ENCODE results near the gene CCDC192.
"Not testable (repeated sequence)": the region's sequence is repeated elsewhere in the genome, so short reads cannot be mapped to it uniquely, and the experiment has no call there.

CCDC192 gene

DNA sequence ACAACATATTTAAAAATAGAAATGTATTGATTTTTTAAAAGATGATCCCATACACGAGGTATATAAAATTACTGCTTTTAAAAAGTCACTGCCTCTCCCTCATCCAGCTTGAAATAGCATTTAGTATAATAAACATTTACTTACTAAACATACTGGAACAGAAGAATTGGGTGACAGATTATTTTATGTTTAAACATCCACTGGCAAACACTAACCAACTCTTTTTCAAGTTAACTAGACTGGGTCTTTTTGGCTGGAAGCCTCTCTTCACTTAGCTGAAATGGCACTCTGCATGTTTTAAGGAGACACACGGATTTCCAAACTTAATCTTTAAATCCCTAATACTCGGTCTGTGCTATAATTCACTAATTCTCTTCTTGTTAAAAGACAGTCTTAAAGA is 35.3 kb upstream of the CCDC192 start:
- TF ChIP-seq TSHZ2 (CRISPR knock-in tag; IDR thresholded peaks at IDR 0.05): no peak
- no peak for TF ChIP-seq CSRNP3 (CRISPR knock-in tag; IDR thresholded peaks at IDR 0.05)
- TF ChIP-seq GLIS3 (CRISPR knock-in tag; IDR thresholded peaks at IDR 0.05): no peak
- no peak for ATAC-seq

DNA sequence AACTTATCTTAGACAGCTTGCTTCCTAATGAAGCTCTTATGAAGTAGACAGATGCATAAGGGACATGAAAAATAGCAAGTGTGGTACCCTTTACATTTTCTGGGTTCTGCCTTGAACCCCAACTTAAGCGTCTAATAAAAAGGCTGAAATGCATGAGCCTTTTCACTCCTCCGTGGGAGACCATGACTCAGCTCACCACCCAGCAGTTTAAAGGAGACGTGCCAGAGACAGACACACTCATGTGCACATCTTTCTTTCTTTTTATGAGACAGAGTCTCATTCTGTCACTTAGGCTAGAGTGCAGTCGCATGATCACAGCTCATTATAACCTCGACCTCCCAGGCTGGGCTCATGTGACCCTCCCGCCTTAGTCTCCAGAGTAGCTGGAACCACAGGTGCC is 32.0 kb upstream of the CCDC192 start:
- ATAC-seq: no peak
- TF ChIP-seq ZC3H10 (CRISPR knock-in tag; IDR thresholded peaks at IDR 0.05): no peak
- TF ChIP-seq ZNF8 (CRISPR knock-in tag; IDR thresholded peaks at IDR 0.05): no peak
- no peak for TF ChIP-seq ZNF565 (CRISPR knock-in tag; conservative IDR thresholded peaks at IDR 0.05; ENCODE audit: low read depth)
- TF ChIP-seq CSRNP3 (CRISPR knock-in tag; IDR thresholded peaks at IDR 0.05): no peak
- TF ChIP-seq, protein P1, sequence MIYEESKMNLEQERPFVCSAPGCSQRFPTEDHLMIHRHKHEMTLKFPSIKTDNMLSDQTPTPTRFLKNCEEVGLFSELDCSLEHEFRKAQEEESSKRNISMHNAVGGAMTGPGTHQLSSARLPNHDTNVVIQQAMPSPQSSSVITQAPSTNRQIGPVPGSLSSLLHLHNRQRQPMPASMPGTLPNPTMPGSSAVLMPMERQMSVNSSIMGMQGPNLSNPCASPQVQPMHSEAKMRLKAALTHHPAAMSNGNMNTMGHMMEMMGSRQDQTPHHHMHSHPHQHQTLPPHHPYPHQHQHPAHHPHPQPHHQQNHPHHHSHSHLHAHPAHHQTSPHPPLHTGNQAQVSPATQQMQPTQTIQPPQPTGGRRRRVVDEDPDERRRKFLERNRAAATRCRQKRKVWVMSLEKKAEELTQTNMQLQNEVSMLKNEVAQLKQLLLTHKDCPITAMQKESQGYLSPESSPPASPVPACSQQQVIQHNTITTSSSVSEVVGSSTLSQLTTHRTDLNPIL (CRISPR knock-in tag; IDR thresholded peaks at IDR 0.05; ENCODE audit: low read depth): no peak
- TF ChIP-seq CSDC2 (CRISPR knock-in tag; IDR thresholded peaks at IDR 0.05): no peak
- TF ChIP-seq ARNTL (CRISPR knock-in tag; IDR thresholded peaks at IDR 0.05; ENCODE audit: borderline replicate concordance, low read depth): no peak
- TF ChIP-seq OSR1 (CRISPR knock-in tag; IDR thresholded peaks at IDR 0.05): no peak
- no peak for TF ChIP-seq ESRRG (CRISPR knock-in tag; IDR thresholded peaks at IDR 0.05)
- TF ChIP-seq POU6F1 (CRISPR knock-in tag; IDR thresholded peaks at IDR 0.05; ENCODE audit: borderline replicate concordance, low read depth): no peak
- TF ChIP-seq ISL1 (CRISPR knock-in tag; IDR thresholded peaks at IDR 0.05): no peak
- TF ChIP-seq ZFP30 (CRISPR knock-in tag; IDR thresholded peaks at IDR 0.05): no peak
- no peak for TF ChIP-seq RARB (CRISPR knock-in tag; IDR thresholded peaks at IDR 0.05)
- no peak for TF ChIP-seq TCF4 (CRISPR knock-in tag; IDR thresholded peaks at IDR 0.05; ENCODE audit: borderline replicate concordance)
- no peak for TF ChIP-seq TOX (CRISPR knock-in tag; IDR thresholded peaks at IDR 0.05; ENCODE audit: borderline replicate concordance)
- TF ChIP-seq ZFP3 (CRISPR knock-in tag; IDR thresholded peaks at IDR 0.05): no peak

DNA sequence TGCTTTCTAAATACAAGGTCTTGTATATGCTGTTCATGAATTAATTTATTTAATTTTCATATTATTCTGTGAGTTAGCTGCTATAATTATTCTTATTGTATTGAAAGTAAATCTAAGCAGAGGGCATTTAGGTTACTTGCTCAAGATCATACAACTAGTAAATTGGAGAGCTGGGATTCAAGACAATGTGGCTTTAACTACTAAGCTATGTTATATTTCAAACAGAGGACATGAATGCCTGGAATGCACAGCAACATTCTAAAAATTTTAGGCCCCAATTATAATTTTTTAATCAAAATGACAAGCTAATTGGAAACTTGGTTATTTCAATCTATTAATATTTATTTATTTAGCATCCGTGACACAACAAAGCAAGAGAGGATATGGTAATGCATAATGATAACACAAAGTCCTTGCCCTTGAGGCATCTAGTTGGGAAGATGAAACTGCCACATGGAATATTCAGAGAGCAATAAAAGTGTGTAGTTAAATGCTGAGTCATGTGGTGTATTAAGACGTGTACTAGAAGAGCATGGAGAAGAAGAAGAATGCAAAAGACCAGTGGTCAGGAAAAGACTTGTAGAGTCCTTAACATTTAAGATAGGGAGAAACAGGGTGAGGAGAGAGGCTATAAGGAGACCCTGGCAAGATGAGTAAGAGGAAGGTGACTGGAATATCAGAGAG is 29.9 kb upstream of the CCDC192 start:
- TF ChIP-seq, protein P1 (CRISPR knock-in tag; IDR thresholded peaks at IDR 0.05; ENCODE audit: low read depth): no peak
- TF ChIP-seq ZFP30 (CRISPR knock-in tag; IDR thresholded peaks at IDR 0.05): no peak
- no peak for TF ChIP-seq CSDC2 (CRISPR knock-in tag; IDR thresholded peaks at IDR 0.05)
- no peak for TF ChIP-seq TOX (CRISPR knock-in tag; IDR thresholded peaks at IDR 0.05; ENCODE audit: borderline replicate concordance)
- no peak for TF ChIP-seq ZC3H10 (CRISPR knock-in tag; IDR thresholded peaks at IDR 0.05)
- no peak for TF ChIP-seq ZNF565 (CRISPR knock-in tag; conservative IDR thresholded peaks at IDR 0.05; ENCODE audit: low read depth)
- TF ChIP-seq POU6F1 (CRISPR knock-in tag; IDR thresholded peaks at IDR 0.05; ENCODE audit: borderline replicate concordance, low read depth): no peak
- TF ChIP-seq ZFP3 (CRISPR knock-in tag; IDR thresholded peaks at IDR 0.05): no peak
- no peak for ATAC-seq

GRCh38 chr5:127676951-127677350 is 26.2 kb upstream of the CCDC192 start:
- ATAC-seq: not testable (repeated sequence)

GRCh38 chr5:127679691-127680330 is 23.4 kb upstream of the CCDC192 start:
- not testable (repeated sequence) for ATAC-seq

Data from SK-N-SH treated with all-trans-retinoic acid at 6 μM for 48 hours (cell line).